Large intestine (tissue), 3 donors: ENCODE measurements around the gene BACE2. TPM values are rescaled to one million over a fixed set of nuclear protein-coding genes. Genes with fewer than 3 reads are reported as not detected.
"Not testable (repeated sequence)": the region's sequence is repeated elsewhere in the genome, so short reads cannot be mapped to it uniquely, and the experiment has no call there.

Experiments
- DNase-seq, 2 donors: peaks; one replicate each; pipeline versions ENCODE4 v3.0.0 to v3.0.0-alpha.2; 2013
- H3K27ac ChIP-seq: one replicate; pipeline ENCODE4 v1.5.1; 2013; ENCODE audit warnings: low read length
- H3K27me3 ChIP-seq: 2 replicates; pipeline ENCODE4 v1.6.1; 2013; ENCODE audit warnings: low read length; ENCODE audit not compliant: control insufficient read depth, insufficient read depth
- H3K36me3 ChIP-seq: 2 replicates; pipeline ENCODE4 v1.6.1; 2013; ENCODE audit warnings: low read length; ENCODE audit not compliant: control insufficient read depth, insufficient read depth
- H3K4me1 ChIP-seq: one replicate; pipeline ENCODE4 v1.6.1; 2013; ENCODE audit warnings: low read length; ENCODE audit not compliant: control insufficient read depth, insufficient read depth
- H3K4me3 ChIP-seq: one replicate; pipeline ENCODE4 v1.5.1; 2013; ENCODE audit warnings: low read length
- H3K9me3 ChIP-seq: one replicate; pipeline ENCODE4 v1.6.1; 2013; ENCODE audit warnings: mild to moderate bottlenecking, low read depth, low read length, moderate library complexity; ENCODE audit not compliant: control insufficient read depth
- WGBS: methylation state at CpG from one replicate; pipeline ENCODE4 v1.1.5; 2013; ENCODE audit warnings: low lambda C conversion rate; ENCODE audit not compliant: insufficient coverage; 5-methylcytosine and 5-hydroxymethylcytosine counted together
- polyA plus RNA-seq: library from polyadenylated mRNA; unstranded; fragments of 120-200 nt; gene quantifications from one replicate; pipeline ENCODE4 v1.2.1, GENCODE V29; 2013

BACE2 gene
- polyA plus RNA-seq, 1 donor, result 20.7 TPM

DNA sequence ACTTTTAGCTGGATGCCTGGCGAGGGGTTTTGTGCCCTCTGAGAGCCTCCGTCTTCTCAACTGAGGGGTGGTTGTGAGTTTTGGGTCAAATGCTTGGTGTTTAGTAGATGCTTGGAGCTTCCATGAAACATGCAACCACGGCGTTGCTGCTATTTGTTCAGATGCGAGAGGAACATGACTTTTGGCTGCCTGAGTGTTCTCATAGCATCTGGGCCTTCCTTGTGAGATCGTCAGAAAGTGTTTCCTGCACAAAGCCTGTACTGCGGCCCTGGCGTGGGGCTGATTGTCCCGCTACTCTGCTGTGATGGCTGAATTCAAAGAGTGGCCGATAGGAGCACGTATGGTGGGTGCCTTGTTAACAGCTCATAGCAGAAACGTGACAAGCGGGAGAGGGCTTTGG lies 78.8 kb downstream of the BACE2 start:
- H3K36me3 ChIP-seq, result peaks cover 7% of the 10 kb centered on the region
- no peaks in the 10 kb centered on the region for H3K4me1 ChIP-seq
- no peak overlapping the region for H3K27ac ChIP-seq
- WGBS, result no CpG with 5 or more reads among the region's 13 CpGs
- peaks cover 3% of the 10 kb centered on the region for H3K9me3 ChIP-seq
- no peaks in the 10 kb centered on the region for H3K27me3 ChIP-seq
- H3K4me3 ChIP-seq, result no peak overlapping the region
- no peak for DNase-seq

DNA sequence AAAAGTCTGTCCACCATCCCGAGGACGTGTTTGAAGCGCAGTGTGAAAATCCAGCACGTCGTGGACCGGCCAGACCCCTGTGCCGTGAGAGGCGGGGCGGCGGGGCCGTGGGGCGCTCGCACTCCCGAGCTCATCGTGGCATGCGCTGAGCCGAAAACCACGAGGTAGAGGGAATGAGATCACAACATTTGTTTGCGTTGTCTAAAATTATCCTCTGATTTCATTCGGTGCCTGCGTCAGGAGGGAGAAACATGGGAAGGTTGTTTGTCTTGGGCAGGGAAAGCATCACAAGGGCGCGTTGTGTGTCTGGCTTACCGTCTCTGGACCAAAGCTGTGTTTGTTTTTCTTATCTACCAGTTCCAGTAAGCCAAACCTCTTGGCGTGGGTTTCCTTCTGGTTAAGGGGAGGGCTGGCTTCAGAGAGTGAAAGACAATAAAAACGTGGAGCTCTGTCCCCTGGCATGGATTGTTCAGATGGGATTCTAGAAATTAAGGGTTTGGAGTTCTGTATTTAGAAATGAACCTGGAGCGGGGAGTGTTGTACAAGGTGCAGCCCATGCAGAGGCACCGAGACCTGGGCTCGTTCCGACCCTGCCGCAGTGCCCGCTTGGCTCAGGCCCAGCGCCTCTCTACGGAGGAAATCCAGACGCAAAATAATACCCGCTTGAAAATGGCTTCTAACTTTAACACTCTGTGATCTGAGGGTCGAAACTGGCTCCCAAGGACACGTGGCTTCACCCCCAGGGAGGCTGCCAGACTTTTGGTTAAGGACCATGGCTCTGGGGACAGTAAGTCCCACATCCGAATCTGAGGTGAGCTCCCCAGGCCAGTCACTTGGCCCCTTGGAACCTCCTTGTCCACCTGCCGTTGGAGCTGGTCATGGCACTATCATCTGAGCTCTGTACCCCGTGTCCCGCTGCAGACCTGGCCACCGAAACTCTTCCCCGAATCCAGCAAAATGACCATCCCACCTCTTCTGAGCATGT lies 79.9 kb downstream of the BACE2 start:
- Histone ChIP-seq H3K4me1 (no peaks in the 10 kb centered on the region), H3K9me3 (peaks cover 3% of the 10 kb centered on the region), H3K27me3 (no peaks in the 10 kb centered on the region), H3K27ac (no peak overlapping the region), H3K36me3 (peaks cover 11% of the 10 kb centered on the region), H3K4me3 (no peak overlapping the region)
- no CpG with 5 or more reads among the region's 44 CpGs for WGBS
- no peak for DNase-seq

DNA sequence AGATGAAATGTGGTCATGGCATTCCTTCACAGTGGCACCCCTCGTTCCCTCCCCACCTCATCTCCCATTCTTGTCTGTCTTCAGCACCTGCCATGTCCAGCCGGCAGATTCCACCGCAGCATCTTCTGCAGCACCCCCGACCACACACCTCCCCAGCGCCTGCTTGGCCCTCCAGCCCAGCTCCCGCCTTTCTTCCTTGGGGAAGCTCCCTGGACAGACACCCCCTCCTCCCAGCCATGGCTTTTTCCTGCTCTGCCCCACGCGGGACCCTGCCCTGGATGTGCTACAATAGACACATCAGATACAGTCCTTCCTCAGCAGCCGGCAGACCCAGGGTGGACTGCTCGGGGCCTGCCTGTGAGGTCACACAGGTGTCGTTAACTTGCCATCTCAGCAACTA lies 81.5 kb downstream of the BACE2 start:
- H3K4me3 ChIP-seq, result no peak overlapping the region
- no peak for DNase-seq
- peaks cover 3% of the 10 kb centered on the region for H3K9me3 ChIP-seq
- no peaks in the 10 kb centered on the region for H3K4me1 ChIP-seq
- H3K36me3 ChIP-seq, result peaks cover 17% of the 10 kb centered on the region
- WGBS, result no CpG with 5 or more reads among the region's 11 CpGs
- H3K27ac ChIP-seq, result no peak overlapping the region
- H3K27me3 ChIP-seq, result no peaks in the 10 kb centered on the region

DNA sequence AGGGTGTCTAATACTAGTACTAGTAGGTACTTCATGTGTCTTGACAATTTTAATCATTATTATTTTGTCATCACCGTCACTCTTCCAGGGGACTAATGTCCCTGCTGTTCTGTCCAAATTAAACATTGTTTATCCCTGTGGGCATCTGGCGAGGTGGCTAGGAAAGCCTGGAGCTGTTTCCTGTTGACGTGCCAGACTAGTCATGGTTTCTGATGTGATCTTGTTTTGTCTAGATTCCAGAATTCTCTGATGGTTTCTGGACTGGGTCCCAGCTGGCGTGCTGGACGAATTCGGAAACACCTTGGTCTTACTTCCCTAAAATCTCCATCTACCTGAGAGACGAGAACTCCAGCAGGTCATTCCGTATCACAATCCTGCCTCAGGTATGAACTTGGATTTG lies 82.6 kb downstream of the BACE2 start:
- WGBS, result no CpG with 5 or more reads among the region's 8 CpGs
- Histone ChIP-seq H3K4me3 (no peak overlapping the region), H3K4me1 (no peaks in the 10 kb centered on the region), H3K9me3 (peaks cover 3% of the 10 kb centered on the region), H3K36me3 (peaks cover 17% of the 10 kb centered on the region), H3K27ac (no peak overlapping the region), H3K27me3 (no peaks in the 10 kb centered on the region)
- DNase-seq, result no peak

DNA sequence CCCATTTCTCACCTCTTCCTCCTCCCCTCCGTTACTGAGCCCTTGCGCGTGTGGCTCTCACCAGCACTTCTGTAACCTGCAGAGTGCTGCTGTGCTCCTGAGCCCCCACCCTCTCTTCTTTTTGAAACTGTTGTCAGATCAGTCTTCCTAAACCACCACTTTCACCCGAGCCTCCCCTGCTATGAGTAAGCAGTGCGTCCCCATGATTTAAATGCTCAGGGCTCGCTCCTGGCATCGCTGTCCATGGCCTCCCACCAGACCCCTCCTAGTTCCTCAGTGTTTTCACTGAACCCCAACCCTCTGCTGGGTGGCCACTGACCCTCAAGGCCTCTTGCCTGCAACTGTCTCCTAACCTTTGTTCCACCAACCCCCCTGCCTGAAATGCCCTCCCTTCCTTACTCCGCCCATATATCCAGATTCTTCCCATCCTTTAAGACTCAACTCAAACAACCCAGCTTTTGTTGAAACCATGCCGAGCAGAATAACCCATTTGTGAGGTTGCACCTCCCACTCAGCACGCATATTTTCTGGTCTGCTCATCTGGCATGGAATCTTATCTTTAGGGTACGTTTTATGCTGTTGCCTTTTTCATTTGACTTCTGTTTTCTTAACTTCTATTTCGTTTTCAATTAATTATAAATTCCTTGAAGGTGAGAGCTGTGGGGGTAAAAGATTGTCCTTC lies 84.1 kb downstream of the BACE2 start:
- H3K27ac ChIP-seq, result no peak overlapping the region
- no peak overlapping the region for H3K4me3 ChIP-seq
- peaks cover 3% of the 10 kb centered on the region for H3K9me3 ChIP-seq
- no peaks in the 10 kb centered on the region for H3K4me1 ChIP-seq
- DNase-seq, result no peak
- H3K27me3 ChIP-seq, result no peaks in the 10 kb centered on the region
- WGBS, result 75% methylated on average over 4 of the region's 12 CpGs
- H3K36me3 ChIP-seq, result peaks cover 16% of the 10 kb centered on the region

DNA sequence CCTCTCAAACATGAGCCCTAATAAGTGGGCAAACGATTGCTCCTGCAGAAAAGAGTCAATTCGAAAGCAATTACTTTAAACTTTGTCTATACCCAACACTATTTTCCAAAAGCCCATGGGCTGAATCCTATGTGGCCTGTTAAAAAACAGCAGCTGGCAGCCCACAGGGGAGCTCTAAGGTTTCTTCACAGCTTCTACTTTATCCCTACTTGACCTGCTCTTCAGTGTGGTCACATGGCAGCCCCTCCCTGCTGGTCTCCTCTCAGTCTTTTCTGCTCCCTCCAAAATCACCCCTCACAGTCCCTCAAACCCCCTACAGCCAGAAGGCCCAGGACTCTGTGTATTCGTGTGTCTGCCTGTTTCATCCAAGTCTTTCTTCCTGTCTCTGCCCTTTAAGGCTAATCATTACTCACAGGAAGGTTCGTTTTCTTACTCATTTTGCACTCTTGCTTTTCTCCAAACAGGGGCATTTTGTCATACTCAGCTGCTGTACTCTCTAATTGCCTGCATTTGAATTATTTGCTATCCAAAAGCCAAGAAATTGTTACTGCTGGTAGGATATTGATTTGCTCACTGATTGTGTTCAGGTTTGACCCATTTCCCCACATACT lies 86.2 kb downstream of the BACE2 start:
- H3K36me3 ChIP-seq, result peaks cover 17% of the 10 kb centered on the region
- H3K27ac ChIP-seq, result no peak overlapping the region
- 80% methylated on average over 1 of the region's 4 CpGs for WGBS
- DNase-seq, result no peak
- no peaks in the 10 kb centered on the region for H3K27me3 ChIP-seq
- peaks cover 3% of the 10 kb centered on the region for H3K4me1 ChIP-seq
- no peaks in the 10 kb centered on the region for H3K9me3 ChIP-seq
- no peak overlapping the region for H3K4me3 ChIP-seq

DNA sequence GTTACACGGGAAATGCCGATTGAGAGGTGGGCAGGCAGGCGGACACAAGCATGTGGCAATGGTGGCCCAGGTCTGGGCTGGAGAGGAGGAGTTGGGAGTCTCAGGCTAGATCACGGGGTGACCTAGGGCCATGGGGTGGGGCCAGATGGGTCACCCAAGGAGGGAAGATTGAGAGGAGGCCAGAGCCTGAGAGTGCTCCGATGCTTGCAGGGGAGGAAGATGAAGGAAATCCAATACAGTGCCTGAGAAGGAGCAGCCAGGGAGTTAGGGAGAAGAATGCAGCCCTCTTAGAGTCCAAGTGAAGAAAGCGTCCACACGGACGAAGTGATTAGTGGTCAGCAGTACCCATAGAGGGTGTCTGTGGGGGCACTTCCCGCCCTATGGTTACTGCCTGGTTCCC lies 87.2 kb downstream of the BACE2 start:
- Histone ChIP-seq H3K9me3 (no peaks in the 10 kb centered on the region), H3K36me3 (peaks cover 17% of the 10 kb centered on the region), H3K4me3 (no peak overlapping the region), H3K27me3 (no peaks in the 10 kb centered on the region), H3K27ac (no peak overlapping the region), H3K4me1 (peaks cover 3% of the 10 kb centered on the region)
- 100% methylated on average over 3 of the region's 9 CpGs for WGBS
- DNase-seq, result no peak

DNA sequence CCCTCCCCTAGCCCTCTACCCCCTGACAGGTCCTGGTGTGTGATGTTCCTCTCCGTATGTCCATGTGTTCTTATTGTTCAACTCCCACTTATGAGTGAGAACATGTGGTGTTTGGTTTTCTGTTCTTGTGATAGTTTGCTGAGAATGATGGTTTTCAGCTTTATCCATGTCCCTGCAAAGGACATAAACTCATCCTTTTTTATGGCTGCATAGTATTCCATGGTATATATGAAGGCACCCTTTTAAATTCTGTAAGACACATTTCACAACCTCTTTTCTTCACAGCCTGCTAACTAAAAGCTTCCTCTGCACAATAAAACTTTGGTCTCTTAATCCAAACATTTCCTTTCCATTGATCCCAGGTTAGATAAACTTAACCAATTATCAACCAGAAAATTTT lies 88.3 kb downstream of the BACE2 start:
- H3K36me3 ChIP-seq, result peaks cover 13% of the 10 kb centered on the region
- not testable (repeated sequence) for DNase-seq, H3K27ac ChIP-seq, H3K4me3 ChIP-seq, H3K9me3 ChIP-seq, H3K27me3 ChIP-seq, H3K4me1 ChIP-seq
- WGBS, result no CpG with 5 or more reads among the region's 1 CpG

DNA sequence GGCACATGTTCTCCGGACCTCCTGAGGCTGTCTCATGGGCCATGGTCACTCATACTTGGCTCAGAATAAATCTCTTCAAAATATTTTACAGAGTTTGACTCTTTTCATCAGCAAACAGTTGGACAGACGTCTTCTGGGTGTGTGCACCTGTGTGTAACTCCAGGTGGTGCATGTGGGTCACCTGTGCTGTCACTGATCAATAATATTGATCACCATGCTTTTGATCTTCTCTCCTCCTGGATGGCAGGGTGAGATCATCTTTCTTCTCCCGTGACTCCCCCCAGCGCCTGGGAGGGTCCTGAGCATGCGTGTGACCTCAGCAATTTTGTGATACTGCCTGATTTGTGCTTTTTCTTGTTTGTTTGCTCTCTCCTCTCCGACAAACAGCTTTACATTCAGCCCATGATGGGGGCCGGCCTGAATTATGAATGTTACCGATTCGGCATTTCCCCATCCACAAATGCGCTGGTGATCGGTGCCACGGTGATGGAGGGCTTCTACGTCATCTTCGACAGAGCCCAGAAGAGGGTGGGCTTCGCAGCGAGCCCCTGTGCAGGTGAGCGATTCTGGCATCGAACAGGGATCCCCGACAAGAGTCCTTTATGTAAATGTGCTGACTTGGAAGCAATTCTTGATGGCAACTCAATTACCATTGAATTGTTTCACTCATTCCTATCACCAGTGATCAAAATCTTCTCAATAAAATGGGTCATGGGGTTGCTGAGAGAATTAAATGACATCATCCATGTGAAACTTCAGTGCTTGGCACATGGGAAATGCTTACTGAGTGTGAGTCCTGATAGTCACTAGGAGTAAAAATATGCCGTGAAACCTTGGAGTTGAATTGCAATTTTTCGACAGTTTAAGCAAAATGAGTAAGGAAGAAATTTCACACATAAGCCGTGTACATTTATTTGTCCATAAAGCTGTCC lies 89.1 kb downstream of the BACE2 start:
- Histone ChIP-seq H3K4me3 (no peak overlapping the region), H3K36me3 (peaks cover 10% of the 10 kb centered on the region)
- 100% methylated on average over 4 of the region's 22 CpGs for WGBS

More for the DNA sequence above, 89.1 kb downstream of the BACE2 start:
- no peak overlapping the region for H3K27ac ChIP-seq
- H3K9me3 ChIP-seq, result no peaks in the 10 kb centered on the region
- DNase-seq, result no peak
- peaks cover 3% of the 10 kb centered on the region for H3K4me1 ChIP-seq
- no peaks in the 10 kb centered on the region for H3K27me3 ChIP-seq
